Suppressor macrophage treated with lipopolysaccharide for 1 hour (primary cell): ENCODE results near the gene TUBGCP6.

Experiments used
- DNase-seq, 3 donors: peaks; one replicate each; pipeline ENCODE4 v3.0.0-alpha.2; 2020 to 2022

TUBGCP6 gene, protein sequence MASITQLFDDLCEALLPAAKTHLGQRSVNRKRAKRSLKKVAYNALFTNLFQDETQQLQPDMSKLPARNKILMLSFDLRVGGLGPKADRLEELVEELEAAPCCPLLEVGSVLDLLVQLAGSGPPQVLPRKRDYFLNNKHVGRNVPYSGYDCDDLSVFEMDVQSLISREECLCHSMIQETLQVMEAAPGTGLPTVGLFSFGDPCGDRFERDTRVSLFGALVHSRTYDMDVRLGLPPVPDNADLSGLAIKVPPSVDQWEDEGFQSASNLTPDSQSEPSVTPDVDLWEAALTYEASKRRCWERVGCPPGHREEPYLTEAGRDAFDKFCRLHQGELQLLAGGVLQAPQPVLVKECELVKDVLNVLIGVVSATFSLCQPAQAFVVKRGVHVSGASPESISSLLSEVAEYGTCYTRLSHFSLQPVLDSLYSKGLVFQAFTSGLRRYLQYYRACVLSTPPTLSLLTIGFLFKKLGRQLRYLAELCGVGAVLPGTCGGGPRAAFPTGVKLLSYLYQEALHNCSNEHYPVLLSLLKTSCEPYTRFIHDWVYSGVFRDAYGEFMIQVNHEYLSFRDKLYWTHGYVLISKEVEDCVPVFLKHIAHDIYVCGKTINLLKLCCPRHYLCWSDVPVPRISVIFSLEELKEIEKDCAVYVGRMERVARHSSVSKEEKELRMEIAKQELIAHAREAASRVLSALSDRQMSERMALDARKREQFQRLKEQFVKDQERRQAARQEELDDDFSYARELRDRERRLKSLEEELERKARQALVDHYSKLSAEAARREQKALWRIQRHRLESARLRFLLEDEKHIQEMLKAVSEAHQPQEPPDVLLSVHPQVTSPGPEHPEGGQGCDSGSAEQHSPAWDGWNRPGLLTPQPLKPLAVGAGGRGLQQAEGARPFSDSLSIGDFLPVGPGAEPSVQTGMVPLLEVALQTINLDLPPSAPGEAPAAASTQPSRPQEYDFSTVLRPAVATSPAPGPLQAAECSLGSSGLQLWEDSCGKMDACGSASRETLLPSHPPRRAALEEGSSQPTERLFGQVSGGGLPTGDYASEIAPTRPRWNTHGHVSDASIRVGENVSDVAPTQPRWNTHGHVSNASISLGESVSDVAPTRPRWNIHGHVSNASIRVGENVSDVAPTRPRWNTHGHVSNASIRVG (N-terminal part only)

DNA sequence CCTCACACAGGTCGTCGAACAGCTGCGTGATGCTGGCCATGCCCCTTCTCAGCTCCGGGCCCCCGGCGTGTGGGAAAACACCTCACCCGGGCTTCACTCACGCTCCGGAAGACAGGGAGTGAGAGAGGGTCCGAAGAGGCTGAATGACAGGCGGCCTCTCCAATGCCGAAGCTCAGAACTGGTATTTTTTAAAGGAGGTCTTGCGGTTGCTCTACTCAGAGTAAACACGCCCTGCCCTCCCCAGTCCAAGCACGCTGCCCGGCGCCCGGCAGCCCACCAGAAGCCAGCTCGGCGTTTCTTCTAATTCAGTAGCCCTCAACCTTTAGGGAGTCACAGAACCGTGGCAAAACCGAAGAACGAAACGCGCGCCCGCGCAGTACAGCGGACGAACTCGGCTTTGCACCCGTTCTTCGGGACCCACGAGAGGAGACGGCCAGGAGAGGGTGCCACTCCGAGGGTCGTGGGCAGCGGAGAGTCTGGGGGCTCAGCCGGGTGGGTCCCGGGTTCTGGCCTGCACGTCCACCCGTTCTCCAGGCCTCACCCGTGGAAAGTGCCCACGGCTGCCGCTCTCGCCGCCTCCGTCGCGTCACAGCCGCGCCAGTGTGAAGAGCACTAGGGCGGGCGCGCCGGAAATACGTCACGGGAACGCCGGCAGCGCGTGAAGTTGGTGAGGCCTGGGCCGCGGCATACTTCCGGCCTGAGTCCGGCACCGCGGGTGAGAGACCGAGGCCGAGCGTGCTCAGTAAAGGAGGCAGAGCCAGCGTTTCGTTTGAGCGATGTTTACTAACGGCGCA is at the start of gene TUBGCP6:
Gene TUBGCP6, minus strand, starts transcription at position 604 of the 794 bp plus-strand sequence. Its CDS starts 564 bp downstream, at position 40.
- DNase-seq, result peak; percentile 96 to 98 (median 98)

DNA sequence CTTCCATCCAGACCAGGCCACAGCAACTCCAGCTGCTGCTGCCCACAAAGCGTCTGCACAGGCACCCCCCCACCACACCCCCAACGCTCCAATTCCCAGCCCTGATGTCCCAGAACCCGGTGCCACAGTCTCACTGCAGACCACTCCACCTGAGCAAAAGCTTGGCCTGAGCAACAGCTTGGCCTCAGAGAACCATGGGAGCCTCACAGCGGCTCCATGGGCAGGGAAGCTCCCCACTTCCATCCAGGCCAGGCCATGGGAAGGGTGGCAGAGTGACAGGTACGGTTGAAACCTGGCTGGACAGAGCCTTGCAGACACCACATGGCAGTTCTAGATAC is 49.5 kb upstream of the TUBGCP6 start:
- DNase-seq, result no peak

GRCh38 chr22:50293441-50294318 is 48.9 kb upstream of the TUBGCP6 start:
- peak in 2 of 3 donors; percentile 29 to 43 for DNase-seq

- DNase-seq, result no peak
Measured at GRCh38 chr22:50292643-50293440, 48.0 kb upstream of the TUBGCP6 start.

DNA sequence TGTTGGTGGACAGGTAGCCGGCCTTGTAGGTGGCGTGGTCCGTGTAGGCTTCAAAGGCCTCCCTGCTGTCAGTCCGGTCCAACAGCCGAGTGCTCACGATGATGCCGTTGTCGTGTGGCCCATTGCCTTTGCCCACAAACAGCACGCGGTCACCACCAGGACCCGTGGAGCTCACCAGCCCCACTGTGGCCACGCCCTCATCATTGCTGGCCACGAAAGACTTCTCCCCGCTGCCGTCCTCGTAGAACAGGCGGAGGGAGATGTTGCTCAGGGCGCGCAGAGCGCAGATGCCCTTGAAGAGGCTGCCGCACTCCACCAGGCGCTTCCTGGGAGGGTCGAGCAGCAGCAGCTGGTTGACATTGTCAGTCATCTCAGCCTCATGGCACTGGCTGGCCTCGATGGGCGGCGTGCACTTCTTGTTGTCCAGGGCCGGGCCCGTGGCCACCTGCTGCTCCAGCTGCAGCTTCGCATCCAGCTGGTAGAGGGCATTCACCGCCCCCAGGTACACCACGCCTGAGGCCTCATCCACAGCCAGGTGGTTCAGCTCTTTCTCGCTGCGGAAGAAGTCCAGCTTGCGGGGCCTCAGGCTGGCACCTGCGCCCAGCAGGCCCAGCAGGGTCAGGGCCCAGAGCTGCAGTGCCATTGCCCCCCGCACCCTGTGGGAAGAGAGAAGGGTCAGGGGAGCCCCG is 45.3 kb upstream of the TUBGCP6 start:
- DNase-seq, result no peak

DNA sequence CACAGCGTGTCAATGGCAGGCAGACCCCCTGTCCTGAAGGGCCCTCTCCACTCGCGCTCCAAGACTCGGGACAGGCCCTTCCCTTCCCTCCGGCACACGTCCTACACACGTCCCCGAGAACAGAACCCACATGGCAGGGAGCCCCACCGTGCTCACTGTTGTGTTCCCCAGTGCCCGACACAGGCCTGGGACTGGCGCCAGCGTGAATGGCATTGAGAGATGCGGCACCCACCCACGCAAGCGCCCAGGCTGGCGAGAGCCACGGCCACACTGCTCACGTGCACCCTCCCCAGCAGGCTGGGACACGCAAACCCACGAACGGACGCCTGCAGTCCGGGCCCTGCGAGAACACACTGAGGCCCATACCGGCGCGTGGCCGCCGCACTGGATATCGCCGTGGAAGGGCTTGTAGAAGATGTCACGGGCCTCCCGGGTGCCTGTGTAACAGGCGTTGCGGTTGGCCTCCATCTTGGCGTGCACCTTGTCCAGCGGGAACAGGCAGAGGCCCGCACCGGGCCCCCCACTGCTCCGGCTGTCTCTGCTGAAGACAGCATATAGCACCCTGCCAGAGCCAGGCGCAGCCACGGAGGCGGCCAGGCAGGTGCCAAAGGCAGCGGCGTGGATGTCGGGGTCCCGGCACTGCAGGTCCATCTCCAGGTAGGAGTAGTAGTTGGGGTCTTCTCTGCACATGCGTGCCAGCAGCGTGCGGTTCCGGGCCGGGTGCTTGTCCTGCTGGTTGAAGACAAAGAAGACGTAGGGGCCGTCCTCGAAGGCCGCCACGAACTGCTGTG is 44.5 kb upstream of the TUBGCP6 start:
- DNase-seq, result no peak

DNA sequence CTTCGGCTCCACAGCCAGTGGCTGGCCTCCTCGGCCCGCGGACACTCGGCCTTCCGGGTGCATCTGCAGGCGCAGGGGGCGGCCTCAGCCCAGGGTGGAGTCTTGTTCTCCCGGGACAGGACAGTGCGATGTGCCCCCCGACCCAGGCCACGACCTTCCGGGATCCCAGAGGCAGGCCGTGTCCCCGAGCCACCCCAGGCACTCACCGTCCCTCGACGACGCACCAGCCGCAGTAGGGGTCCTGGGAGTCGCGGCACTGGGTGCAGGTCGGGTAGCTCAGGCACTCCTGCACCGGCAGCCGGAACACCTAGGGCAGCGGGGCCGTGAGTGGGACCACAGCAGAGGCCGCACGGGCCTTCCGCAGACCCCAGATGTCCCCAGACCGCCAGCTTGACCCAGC is 42.9 kb upstream of the TUBGCP6 start:
- DNase-seq, result no peak

DNA sequence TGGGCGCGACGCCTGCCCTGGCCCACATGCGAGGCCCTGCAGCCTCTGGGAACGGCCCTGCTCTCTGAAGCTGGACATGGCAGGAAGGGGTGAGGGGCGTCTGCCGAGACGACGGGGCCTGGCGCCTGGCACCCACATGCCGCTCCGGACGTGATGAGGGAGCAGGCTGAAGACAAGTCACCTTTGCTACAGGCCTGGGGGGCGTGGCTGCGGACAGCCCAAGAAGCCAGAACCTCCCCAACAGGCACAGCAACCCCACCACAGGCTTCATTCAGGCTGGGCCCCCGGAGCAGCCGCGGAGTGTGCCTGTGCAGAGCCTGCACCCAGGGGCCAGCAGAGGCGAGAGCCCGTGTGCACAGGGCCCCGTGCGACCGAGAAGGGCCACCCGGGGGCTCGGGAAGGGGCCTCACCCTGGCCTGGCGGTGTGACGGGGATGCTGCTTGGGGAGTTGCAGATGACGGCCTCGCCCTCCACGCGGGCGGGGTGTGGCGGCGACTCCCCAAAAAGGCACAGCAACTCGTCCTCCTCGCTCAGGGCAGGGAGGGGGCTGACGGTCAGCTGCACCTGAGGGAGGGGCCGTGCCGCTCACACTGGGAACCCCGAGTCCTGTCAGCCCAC is 42.0 kb upstream of the TUBGCP6 start:
- no peak for DNase-seq

- no peak for DNase-seq
Measured at GRCh38 chr22:50286275-50286674, 41.5 kb upstream of the TUBGCP6 start.

- no peak for DNase-seq
Measured at GRCh38 chr22:50285568-50286229, 40.9 kb upstream of the TUBGCP6 start.

DNA sequence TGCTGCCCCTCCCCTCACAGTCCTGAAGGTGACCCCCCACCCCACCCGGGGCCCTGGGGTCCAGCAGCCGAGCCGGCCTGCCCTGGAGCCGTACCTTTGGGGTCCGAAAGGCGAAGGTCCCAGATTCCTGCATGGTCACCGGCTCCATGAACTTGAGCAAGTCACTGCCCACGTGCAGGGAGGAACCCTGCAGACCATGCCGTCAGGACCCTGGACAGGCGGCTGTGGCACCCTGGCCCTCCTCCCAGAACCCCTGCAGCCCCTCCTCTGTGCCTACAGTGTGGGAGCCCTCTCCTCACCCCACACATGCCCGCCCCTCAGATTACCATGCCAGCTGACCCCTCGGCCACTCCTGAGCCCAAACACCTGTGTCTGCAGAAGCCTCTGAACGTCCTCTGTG is 39.7 kb upstream of the TUBGCP6 start:
- no peak for DNase-seq

DNA sequence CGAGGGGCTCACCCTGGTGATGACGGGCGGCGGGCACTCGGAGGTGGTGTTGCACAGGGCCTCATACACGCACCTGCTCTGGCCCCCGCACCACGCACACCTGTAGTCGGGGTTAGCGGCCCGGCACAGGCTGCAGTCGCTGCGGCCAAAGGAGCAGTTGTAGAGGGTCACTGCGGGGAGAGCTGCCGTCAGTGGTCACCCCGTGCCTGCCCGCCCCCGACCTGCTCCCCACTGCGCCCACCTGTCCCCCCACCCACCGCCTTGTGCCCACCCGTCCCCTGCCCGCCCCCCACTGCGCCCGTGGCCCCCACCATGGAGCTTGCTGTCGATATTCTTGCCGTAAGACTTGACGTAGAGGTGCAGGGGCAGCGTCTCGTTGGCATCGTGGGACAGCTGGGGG is 39.0 kb upstream of the TUBGCP6 start:
- no peak for DNase-seq

DNA sequence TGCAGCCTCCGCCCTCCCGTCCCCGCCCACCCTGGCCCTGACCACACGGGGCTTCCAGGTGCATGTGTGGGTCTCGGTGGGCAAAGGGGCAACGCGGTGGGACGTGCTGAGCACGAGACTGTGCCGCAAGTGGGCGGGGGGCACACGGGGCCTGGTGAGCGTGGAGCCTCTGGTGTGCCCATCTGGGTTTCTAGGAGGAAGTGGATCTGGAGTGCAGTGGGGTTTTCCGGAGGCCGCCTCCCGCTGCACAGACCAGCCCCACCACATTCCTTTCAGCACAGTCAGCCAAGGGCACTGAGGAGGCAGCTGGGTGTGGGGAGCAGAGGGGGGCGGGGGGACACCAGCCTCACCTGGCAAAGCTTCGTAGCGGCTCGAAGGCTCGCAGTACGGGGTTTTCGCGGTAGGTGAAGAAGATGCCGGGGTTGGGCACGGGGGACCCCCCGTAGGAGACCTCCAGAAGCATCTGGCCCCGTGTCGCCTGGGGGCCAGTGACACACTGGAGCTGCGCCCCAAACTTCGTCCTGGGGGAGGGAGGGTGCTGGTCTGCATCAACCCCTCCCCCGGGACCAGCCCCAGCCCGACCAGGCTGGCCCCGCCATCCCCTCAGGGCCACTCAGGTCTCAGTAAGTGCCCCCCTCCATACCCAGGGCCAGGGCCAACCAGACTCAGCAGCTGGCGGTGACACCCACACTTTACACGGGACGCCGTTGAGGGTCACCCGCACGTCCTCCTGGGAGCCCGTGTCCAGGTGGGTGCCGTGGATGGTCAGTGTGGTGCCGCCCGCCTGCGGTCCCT is 37.7 kb upstream of the TUBGCP6 start:
- DNase-seq, result peak in 2 of 3 donors; percentile 38 to 51

DNA sequence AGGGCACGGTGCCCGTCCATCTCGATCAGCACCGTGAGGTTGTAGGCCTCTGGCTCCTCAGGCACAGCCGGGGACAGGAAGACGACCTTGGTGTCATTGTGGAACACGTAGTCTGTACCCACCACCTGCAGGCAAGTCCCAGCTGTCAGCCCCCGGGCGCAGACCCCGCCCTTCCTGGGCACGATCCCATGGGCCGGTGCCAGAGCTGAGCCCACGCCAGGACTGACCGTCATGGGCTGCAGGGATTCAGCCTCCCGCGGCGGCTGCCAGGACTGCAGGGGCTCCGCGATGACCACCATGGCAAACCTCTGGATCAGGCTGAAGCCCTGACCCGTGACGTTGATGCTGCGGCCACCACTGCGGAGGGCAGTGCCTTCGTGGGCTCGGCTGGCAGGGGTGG is 37.1 kb upstream of the TUBGCP6 start:
- no peak for DNase-seq

DNA sequence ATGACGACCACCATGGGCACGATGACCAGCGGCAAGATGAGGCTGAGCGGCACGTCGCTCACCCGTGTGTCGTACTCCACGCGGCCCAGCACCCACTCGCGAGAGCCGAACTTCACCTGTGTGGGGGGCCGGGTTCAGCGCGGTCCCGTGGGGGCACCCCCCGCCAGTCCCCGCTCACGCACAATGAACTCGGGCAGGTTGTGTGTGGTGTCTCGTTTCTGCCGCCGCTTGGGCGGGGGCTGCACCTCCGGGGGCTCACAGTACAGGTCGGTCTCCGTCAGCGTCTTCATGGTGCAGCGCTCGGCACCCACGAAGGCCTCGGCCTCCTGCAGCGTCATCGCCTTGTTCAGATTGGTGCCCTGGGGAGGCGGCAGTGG is 36.5 kb upstream of the TUBGCP6 start:
- DNase-seq, result no peak

DNA sequence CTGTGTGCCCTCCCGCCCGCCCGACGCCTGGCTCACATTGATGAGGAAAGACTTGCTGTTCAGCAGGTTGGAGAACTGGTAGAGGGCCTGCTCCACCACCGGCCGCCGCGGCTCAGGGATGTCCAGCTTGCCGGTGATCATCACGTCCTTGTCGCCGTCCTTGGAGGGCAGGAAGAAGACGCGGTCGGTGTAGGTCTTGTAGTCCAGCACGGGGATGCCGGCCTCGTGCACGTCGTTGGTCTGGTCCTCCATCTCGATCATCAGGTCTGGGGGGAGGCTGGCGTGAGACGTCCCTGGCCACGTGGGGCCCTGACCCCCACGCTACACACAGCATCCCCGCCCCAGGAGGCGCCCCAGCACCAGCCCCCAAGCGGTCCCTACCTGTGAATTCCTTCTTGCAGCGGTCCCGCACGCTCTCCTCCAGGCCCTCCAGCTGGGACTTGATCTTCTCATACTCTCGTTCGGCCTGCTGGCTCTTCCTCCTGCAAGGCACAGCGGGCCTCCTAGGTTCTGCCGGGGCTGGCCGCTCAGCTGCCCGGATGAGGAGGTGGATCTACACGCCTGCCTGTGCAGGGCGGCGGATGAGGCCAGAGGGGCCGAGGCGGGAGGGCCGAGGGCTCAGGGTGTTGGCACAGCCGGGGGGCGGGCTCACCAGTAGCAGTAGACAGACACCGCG is 36.0 kb upstream of the TUBGCP6 start:
- DNase-seq, result no peak
